Stromal cell of bone marrow (primary cell): Measurements from ENCODE around the gene EIF1AY.
"Not testable (repeated sequence)": the region's sequence is repeated elsewhere in the genome, so short reads cannot be mapped to it uniquely, and the experiment has no call there.

ENCODE experiments used
- DNase-seq: peaks from one replicate; pipeline ENCODE4 v3.0.0-alpha.2; 2012; ENCODE audit warnings: low read depth

Gene EIF1AY

GRCh38 chrY:20575531-20576121, at the start of gene EIF1AY:
TSS of gene EIF1AY (plus strand) at chrY:20575776. CDS start at chrY:20575872, 96 bp downstream.
- DNase-seq: peak; percentile 76

GRCh38 chrY:20528435-20528834, 47.1 kb upstream of the EIF1AY start:
- DNase-seq: no peak

GRCh38 chrY:20538186-20538585, 37.4 kb upstream of the EIF1AY start:
- no peak for DNase-seq

GRCh38 chrY:20538933-20539332, 36.6 kb upstream of the EIF1AY start:
- no peak for DNase-seq

- DNase-seq: no peak
Observed at GRCh38 chrY:20544451-20544960, 31.1 kb upstream of the EIF1AY start.

- peak; percentile 21 for DNase-seq
Observed at GRCh38 chrY:20546071-20546470, 29.5 kb upstream of the EIF1AY start.

GRCh38 chrY:20549289-20549688, 26.3 kb upstream of the EIF1AY start:
- no peak for DNase-seq

- DNase-seq: no peak
Observed at GRCh38 chrY:20551840-20552239, 23.7 kb upstream of the EIF1AY start.

- not testable (repeated sequence) for DNase-seq
Observed at GRCh38 chrY:20552764-20553323, 22.7 kb upstream of the EIF1AY start.

- no peak for DNase-seq
Observed at GRCh38 chrY:20555820-20556219, 19.8 kb upstream of the EIF1AY start.

GRCh38 chrY:20558677-20559076, 16.9 kb upstream of the EIF1AY start:
- DNase-seq: no peak

- DNase-seq: no peak
Observed at GRCh38 chrY:20559873-20560512, 15.6 kb upstream of the EIF1AY start.

GRCh38 chrY:20571306-20571705, 4.3 kb upstream of the EIF1AY start:
- no peak for DNase-seq

GRCh38 chrY:20576506-20576905, 930 bp downstream of the EIF1AY start:
- DNase-seq: no peak

- no peak for DNase-seq
Observed at GRCh38 chrY:20578206-20578605, 2.6 kb downstream of the EIF1AY start.

GRCh38 chrY:20581687-20582086, 6.1 kb downstream of the EIF1AY start:
- no peak for DNase-seq

- no peak for DNase-seq
Observed at GRCh38 chrY:20586161-20586560, 10.6 kb downstream of the EIF1AY start.
